ENCODE results near the gene SYTL2.

DNA sequence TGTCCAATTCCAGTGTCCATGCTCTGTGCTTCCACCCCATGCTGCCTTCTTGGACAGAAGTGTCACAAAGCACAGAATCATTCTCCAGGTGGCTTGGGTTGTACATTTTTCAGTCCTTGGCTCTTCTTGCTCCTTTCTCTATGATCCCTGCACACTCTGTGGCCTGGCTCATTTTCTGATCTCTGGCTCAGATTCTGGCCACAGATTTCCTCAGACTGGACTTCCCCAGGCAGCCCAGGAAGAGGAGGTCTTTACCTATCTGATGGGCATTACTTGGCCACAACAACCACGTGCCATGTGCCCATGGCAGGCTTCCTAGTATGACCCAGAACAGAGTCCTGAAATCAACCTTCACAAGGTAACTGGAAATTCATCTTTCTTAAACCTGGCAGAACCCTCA lies 27.2 kb downstream of the SYTL2 start:
- TF ChIP-seq, protein P1, sequence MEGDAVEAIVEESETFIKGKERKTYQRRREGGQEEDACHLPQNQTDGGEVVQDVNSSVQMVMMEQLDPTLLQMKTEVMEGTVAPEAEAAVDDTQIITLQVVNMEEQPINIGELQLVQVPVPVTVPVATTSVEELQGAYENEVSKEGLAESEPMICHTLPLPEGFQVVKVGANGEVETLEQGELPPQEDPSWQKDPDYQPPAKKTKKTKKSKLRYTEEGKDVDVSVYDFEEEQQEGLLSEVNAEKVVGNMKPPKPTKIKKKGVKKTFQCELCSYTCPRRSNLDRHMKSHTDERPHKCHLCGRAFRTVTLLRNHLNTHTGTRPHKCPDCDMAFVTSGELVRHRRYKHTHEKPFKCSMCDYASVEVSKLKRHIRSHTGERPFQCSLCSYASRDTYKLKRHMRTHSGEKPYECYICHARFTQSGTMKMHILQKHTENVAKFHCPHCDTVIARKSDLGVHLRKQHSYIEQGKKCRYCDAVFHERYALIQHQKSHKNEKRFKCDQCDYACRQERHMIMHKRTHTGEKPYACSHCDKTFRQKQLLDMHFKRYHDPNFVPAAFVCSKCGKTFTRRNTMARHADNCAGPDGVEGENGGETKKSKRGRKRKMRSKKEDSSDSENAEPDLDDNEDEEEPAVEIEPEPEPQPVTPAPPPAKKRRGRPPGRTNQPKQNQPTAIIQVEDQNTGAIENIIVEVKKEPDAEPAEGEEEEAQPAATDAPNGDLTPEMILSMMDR (IDR thresholded peaks at IDR 0.05; ENCODE audit: low read length), result no peak
- TF ChIP-seq EZH2 (IDR thresholded peaks at IDR 0.05; ENCODE audit: borderline replicate concordance, low read length), result no peak

Data from OCI-LY1 (cell line).